OCI-LY7 (cell line): ENCODE data around the gene MEAK7. TPM values are rescaled to one million over a fixed set of nuclear protein-coding genes. Genes with fewer than 3 reads are reported as not detected.

ENCODE experiments used
- BruUV-seq: library from RNA; stranded (reverse); fragments of 400-500 nt; replicated peaks from 2 replicates; lab custom pipeline; 2021; lab: Mats Ljungman, UMichigan
- CTCF ChIA-PET: fragments of 300-600 bp; sonication (Branson Sonifier 250); formaldehyde crosslinking; loops from one replicate; lab custom pipeline; 2022; ENCODE audit warnings: antibody characterized with exemption; ENCODE audit not compliant: unreplicated experiment; lab: Charles Lee
- POLR2A ChIA-PET: fragments of 300-600 bp; sonication (Branson Sonifier 250); formaldehyde crosslinking; loops from one replicate; lab custom pipeline; 2022; ENCODE audit warnings: antibody characterized with exemption; lab: Charles Lee
- DNase-seq: peaks from one replicate; pipeline ENCODE4 v3.0.0-alpha.2; 2015; ENCODE audit warnings: low spot score
- H2AFZ ChIP-seq: fragments of 200-600 bp; sonication (generic), shearing (Covaris generic); 2 replicates; pipeline ENCODE4 v1.6.1; 2014; ENCODE audit warnings: mild to moderate bottlenecking, antibody characterized with exemption, low read length, moderate library complexity
- H3K27ac ChIP-seq: fragments of 200-600 bp; sonication (generic); 2 replicates; pipeline ENCODE4 v1.5.1; 2014; ENCODE audit warnings: mixed run types, low read depth, mild to moderate bottlenecking, moderate library complexity, low read length, inconsistent platforms; ENCODE audit not compliant: poor library complexity, severe bottlenecking
- H3K36me3 ChIP-seq: fragments of 200-600 bp; sonication (generic); 2 replicates; pipeline ENCODE4 v1.6.1; 2014; ENCODE audit warnings: mild to moderate bottlenecking, antibody characterized with exemption, low read length, moderate library complexity, mixed read lengths; ENCODE audit not compliant: insufficient read depth
- H3K4me1 ChIP-seq: fragments of 200-600 bp; sonication (generic); 2 replicates; pipeline ENCODE4 v1.5.1; 2014; ENCODE audit warnings: mild to moderate bottlenecking, low read length; ENCODE audit not compliant: insufficient read depth, poor library complexity, severe bottlenecking
- H3K4me2 ChIP-seq: fragments of 200-600 bp; sonication (generic); 2 replicates; pipeline ENCODE4 v1.6.1; 2014; ENCODE audit warnings: mild to moderate bottlenecking, low read length
- H3K4me3 ChIP-seq: fragments of 200-600 bp; sonication (generic); 2 replicates; pipeline ENCODE4 v1.5.1; 2014; ENCODE audit warnings: mild to moderate bottlenecking, low read depth, low read length; ENCODE audit not compliant: poor library complexity, severe bottlenecking
- H3K79me2 ChIP-seq: fragments of 200-600 bp; sonication (generic); 2 replicates; pipeline ENCODE4 v1.6.1; 2016; ENCODE audit warnings: low read depth, mild to moderate bottlenecking, low read length, moderate library complexity, mixed read lengths; ENCODE audit not compliant: insufficient read depth
- H3K9me2 ChIP-seq: fragments of 200-600 bp; sonication (generic); 2 replicates; pipeline ENCODE4 v1.6.1; 2016; ENCODE audit warnings: mild to moderate bottlenecking, low read length, mixed read lengths; ENCODE audit not compliant: insufficient read depth
- H3K9me3 ChIP-seq: fragments of 200-600 bp; sonication (generic); 2 replicates; pipeline ENCODE4 v1.6.1; 2014; ENCODE audit warnings: mild to moderate bottlenecking, mixed run types, low read length, mixed read lengths
- H4K20me1 ChIP-seq: fragments of 200-600 bp; sonication (generic); 2 replicates; pipeline ENCODE4 v1.6.1; 2014; ENCODE audit warnings: mild to moderate bottlenecking, antibody characterized with exemption, low read length, moderate library complexity, mixed read lengths; ENCODE audit not compliant: insufficient read depth
- CTCF ChIP-seq: fragments of 200-600 bp; sonication (generic); conservative IDR thresholded peaks from 2 replicates; pipeline ENCODE4 v1.5.1; 2014; ENCODE audit warnings: mild to moderate bottlenecking, antibody characterized with exemption, low read length, moderate library complexity, mixed read lengths
- EZH2phosphoT487 ChIP-seq: fragments of 200-600 bp; sonication (generic); IDR thresholded peaks from 2 replicates; pipeline ENCODE4 v1.6.1; 2018; ENCODE audit warnings: low read depth, borderline replicate concordance, mild to moderate bottlenecking, mixed run types, antibody characterized with exemption, low read length, moderate library complexity, mixed read lengths
- intact Hi-C: fragments of 100-400 bp; cut with micrococcal nuclease; formaldehyde crosslinking; loops from one replicate; pipeline ENCODE4 v1.10.0; 2022; ENCODE audit not compliant: unreplicated experiment
- total RNA-seq, 2 experiments: library from RNA; depleted of rRNA in 1 of 2; stranded (reverse); fragments of >200 nt in 1 of 2; shearing (Covaris generic) in 1 of 2; gene quantifications; 2 replicates each; pipeline ENCODE4 v1.2.3, GENCODE V29; 2014 to 2022

The MEAK7 gene
- total RNA-seq, 2 experiments from 2014 or later, result 12.0 to 20.5 TPM

DNA sequence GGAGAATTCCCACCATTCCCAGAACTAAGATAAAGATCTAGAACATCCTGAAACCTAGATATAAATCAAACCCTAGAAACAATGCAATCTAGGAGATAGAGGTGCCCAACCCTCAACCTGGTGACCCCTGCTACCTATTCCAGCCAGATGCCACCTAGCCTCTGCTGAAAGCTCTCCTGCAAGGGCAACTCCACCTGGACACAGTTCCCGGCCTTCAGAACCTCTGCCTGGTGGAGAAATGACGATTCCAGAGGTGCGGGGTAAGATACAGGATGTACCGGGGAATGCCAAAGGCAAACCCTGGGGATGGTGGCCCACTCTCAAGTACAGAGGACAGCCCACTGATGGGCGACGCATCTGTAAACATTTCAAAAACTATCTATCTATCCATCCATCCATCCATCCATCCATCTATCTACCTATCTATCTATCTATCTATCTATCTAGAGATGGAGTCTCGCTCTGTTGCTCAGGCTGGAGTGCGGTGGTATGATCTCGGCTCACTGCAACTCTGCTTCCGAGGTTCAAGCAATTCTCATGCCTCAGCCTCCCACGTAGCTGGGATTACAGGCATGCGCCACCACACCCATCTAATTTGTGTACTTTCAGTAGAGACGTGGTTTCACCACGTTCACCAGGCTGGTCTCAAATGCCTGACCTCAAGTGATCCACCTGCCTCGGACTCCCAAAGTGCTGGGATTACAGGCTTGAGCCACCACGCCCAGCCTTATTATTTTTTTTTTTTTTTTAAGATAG, 19.0 kb downstream of the MEAK7 start:
- no peak overlapping the region for H3K4me2 ChIP-seq
- H3K27ac ChIP-seq, result no peak overlapping the region
- ChIA-PET CTCF (no interaction called here), POLR2A (no interaction called here)
- no peaks in the 10 kb centered on the region for H3K36me3 ChIP-seq
- intact Hi-C loops, result no loop called here
- no peak overlapping the region for H2AFZ ChIP-seq
- TF ChIP-seq EZH2phosphoT487, result no peak
- TF ChIP-seq CTCF, result no peak
- no peak for DNase-seq
- no peaks in the 10 kb centered on the region for H3K79me2 ChIP-seq
- H4K20me1 ChIP-seq, result no peaks in the 10 kb centered on the region
- no peak overlapping the region for H3K4me3 ChIP-seq
- no peaks in the 10 kb centered on the region for H3K9me2 ChIP-seq
- no TSS peak for BruUV-seq
- no peaks in the 10 kb centered on the region for H3K9me3 ChIP-seq
- H3K4me1 ChIP-seq, result no peaks in the 10 kb centered on the region

GRCh38 chr16:84484579-84485254, 19.7 kb downstream of the MEAK7 start:
- Histone ChIP-seq H3K4me1 (no peaks in the 10 kb centered on the region), H3K27ac (no peak overlapping the region), H3K36me3 (no peaks in the 10 kb centered on the region), H2AFZ (no peak overlapping the region), H3K79me2 (no peaks in the 10 kb centered on the region), H3K9me2 (no peaks in the 10 kb centered on the region), H4K20me1 (no peaks in the 10 kb centered on the region), H3K9me3 (no peaks in the 10 kb centered on the region), H3K4me3 (no peak overlapping the region), H3K4me2 (no peak overlapping the region)
- ChIA-PET CTCF (no interaction called here), POLR2A (no interaction called here)
- peak; percentile 32 for DNase-seq
- BruUV-seq, result no TSS peak
- no peak for TF ChIP-seq EZH2phosphoT487
- peak; percentile 86 for TF ChIP-seq CTCF
- intact Hi-C loops, result loop anchor here (1.0 kb wide), 1 partner anchor 207 kb away; no protein-coding TSS in a partner anchor
